Stimulated activated CD8-positive, alpha-beta memory T cell treated with anti-CD3 and anti-CD28 coated beads, Interleukin-4, amount 100 ng/mL, for 1 hour (primary cell): Measurements from ENCODE around the gene EIF4B.

Source experiments
- DNase-seq, 2 donors: peaks; one replicate each; pipeline ENCODE4 v3.0.0-alpha.2; 2020; ENCODE audit warnings: low read depth in 2 of 2, low spot score in 1 of 2

The EIF4B gene

DNA sequence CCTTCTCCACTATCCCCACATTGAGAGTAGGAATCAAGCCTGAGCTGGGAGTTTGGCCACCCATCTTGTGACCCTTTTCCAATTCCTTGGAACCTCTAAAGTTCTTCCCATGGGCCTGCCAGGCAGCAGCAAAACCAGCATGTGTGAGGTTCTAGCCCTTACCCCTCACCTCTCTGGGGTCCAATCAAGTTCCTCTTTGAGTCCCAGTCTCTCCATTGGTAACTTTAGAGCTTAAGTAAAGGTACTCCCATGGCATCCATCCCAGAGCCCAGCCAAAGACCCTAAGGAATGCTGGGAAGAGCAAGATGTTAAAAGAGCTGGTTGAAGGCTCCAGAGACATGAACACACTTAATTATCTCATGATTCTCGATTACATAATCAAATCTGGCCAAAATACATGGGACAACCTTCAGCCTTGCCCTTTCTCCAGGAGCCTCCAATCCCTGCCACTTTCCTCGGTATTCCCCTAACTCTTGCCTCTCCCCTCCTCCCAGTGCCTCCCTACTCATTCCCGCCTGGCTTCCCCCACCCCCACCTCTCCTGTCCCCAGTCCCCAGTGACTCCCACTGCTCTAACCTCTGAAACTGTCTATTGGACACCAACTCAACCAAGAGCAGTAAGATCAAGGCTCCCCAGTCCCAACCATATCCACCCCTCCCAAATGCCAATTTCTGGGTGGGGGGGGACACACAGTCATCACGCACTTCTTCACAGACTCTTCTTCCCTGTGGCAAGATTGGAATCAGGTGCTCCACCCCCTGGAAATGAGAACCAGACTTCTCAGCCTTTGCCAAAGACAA is 38.8 kb downstream of the EIF4B start:
- DNase-seq = no peak

DNA sequence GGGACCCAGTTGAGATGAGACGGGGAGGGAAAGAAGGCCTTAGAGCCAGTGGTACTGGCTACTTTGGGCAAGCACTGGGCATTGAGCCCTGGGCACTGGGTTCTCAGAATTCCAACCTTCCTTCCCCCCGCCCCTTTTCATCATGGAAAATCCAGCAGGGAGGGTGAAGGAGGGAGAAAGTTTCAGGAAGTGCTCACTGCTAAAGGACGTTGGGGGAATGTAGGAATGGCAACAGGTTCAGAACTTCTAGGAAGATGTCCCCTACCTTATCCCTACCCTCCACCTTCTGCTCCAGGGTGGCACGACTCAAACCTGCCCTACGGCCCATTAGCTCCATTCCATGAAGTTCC is 39.4 kb downstream of the EIF4B start:
- no peak for DNase-seq

DNA sequence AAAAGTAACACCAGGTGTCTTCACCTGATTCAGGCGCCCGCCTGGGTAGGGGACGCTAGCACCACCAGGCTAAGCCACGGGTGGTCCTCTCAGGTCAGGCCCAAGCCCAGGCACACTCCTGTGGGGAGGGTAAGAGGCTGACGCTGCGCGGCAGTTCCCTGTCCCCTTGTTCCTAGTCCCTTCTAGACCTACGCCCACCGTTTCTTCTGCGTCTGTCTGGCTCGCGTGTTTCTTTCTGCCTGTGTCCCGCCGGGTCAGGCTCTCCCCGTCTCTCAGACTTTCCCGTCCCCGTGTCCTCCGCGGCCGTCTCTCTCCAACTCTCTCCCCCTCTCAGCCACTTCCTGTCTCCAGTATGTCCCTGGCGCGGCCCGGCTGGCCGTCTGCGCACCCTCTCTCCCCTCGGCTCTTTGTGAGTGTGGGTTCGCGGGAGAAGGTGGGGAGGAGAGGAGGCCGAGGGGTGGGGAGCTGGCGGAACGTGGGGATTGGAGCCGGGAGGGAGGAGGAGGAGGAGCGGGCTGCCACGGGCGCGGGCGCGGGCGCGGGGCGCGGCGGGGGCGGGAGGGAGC is 40.5 kb downstream of the EIF4B start:
- peak in 1 of 2 donors; percentile 15 for DNase-seq

DNA sequence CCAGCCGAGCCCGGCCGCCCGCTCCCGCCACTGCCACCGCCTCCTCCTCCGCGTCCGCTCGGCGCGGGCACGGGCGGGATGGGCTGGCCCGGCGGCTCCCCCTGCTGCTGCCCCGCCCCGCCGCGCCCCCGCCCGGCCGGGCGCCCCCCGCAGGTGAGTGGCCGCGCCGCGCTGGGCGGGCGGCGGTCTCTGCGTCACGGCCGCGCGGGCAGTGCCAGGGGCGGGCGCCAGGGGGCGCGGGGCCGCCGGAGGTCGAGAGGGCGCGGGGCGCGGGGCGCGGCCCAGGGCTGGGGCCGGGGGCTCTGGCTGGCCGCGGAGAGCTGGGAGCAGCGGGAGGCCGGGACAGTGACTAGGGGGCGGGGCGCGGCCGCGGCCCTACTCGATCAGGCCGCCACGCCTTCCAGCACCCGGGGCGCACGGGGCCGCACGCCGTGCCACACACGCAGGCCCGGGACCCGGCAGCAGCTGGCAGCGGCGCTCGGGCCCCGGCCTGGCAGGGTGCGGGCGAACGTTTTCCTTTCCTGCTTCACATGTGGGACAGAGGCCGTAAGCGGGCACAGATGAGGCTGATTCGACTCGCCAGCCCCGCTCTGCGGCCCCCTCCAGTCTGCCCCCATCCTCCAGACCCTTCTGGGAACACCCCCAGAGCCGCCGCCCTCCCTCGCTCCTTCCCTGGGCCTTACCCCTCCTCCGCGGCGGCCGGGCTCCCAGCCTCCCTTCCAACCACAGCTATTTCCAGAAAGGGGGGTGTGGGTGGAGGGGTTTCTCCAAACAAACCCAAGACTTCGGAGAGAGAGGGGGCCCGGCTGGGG is 41.2 kb downstream of the EIF4B start:
- peak in 1 of 2 donors; percentile 49 for DNase-seq

DNA sequence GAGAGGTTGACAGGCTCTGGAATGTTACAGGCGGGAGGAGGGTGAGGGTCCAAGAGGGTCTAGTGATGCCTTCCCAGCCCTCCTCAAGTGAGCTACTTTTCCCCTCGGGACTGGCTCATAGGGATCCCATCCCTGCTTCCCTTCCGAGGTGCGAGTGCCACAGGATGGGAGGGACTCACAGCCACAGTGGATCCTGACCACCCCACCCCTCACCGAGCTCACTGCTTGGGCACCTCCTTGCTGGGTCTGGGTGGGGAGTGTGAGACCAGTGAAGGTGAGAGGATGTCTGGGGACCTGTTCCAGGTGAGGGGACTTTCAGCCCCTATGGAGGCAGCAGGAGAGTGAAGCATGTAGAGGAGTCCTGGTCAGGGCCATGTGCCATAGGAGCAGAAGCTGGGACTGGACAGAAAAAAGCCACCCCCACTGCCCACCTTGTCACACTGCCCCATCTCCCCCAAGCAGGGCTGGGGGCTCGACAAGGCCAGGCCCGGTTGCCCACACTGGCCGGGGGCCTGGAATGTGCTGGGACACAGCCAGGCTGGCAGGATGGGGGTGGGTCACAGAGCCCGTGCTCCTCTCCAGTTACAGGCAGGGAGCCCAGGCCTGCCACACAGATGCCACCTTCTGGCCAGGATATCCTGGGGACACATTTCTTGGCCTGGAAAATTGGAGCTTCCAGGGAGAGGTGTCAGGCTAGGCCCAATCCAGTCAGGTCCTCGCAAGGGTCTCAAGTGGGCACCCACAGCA is 42.0 kb downstream of the EIF4B start:
- DNase-seq = no peak

DNA sequence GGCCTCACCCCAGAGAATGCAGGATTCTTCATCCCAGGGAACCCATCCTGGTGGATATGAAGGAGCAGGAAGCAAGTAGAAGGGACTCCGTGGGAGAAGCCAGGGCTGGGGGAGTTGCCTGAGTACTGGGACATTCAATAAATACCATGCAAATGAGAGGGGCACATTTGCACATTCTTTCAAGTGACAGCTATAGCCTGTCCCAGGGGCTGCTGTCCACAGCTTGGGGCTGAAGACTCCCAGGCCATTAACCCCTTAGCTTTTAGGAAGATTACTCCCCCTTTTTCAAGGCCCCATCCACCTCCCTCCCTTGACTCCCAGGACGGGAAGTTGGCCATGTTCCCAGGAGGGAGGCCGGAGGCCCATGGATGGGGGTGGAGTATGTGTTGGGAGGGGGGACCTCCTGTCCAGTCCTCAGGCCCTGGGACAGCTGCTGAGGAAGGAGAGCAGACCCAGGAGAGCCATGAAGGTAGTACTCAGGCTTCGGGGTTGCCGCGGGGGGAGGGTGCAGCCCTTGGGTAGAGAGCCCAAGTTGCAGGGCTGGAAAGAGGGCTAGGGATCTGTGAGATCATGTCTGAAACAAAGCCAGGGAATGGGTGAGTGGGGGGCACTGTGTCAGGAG is 42.6 kb downstream of the EIF4B start:
- no peak for DNase-seq

DNA sequence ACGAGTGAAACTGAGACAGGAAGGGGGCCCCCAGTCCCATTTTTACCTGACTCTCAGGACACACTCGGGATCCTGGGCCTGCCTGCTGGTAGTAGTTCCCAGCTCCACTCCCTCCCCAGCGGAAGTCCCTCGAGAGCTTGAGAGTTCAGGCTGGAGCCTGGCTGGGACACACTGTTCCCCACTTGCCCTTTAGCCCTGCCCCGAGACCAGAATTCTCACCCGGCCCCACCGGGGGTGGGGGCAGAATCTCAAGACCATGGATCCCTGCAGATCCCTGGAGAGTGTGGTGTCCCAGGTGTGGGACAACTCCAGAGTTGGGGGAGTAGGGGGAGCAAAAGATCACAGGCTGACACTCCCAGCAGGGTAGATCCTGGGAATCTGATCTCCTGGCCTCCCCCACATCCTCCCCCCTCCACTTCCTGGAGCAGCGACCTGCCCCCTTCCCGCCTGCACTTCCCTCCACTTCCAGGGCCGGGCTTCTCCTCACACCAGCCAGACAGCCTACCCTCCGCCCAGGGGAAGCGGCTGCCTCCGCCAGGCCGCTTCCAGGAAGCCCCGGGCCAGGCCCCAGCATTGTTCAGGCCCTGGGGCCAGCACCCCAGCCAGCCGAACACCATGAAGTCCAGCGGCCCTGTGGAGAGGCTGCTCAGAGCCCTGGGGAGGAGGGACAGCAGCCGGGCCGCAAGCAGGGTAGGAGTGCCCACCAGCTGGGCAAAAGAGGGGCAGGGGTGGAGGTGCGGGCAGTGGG is 43.5 kb downstream of the EIF4B start, which contains the start of gene TNS2:
Gene TNS2, plus strand, starts transcription at position 495 of the 748 bp plus-strand sequence. Its CDS starts 121 bp downstream, at position 616.
- DNase-seq = no peak

DNA sequence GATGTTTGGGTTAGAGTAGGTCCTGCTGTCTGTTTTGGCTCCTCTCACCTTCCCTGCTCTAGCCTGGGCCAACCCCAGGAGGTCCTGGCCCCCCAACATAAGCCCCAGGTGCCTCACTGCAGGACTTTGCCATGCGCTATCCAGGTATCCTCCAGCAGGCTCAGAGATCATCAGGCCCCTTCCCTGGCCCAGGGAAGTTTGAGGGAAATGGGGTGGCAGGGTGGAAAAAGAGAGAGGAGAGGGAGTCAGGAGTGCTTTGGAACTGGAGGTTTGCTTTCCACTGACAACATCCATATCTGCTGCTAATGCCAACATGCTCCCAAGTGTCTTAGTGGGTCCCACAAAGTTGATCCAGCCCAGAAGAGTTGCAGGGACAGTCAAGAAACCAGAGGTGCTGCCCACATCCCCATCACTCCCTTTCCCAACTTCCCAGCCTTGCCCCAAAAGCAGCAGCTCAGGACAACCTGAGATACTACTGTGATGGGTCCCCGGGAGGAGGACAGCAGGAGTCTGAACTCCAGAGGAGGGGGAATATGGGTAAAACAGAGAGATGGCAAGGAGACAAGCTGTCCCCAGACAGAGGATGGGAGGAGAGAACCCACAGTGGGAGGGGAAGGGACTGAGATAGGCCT is 44.3 kb downstream of the EIF4B start:
- no peak for DNase-seq

DNA sequence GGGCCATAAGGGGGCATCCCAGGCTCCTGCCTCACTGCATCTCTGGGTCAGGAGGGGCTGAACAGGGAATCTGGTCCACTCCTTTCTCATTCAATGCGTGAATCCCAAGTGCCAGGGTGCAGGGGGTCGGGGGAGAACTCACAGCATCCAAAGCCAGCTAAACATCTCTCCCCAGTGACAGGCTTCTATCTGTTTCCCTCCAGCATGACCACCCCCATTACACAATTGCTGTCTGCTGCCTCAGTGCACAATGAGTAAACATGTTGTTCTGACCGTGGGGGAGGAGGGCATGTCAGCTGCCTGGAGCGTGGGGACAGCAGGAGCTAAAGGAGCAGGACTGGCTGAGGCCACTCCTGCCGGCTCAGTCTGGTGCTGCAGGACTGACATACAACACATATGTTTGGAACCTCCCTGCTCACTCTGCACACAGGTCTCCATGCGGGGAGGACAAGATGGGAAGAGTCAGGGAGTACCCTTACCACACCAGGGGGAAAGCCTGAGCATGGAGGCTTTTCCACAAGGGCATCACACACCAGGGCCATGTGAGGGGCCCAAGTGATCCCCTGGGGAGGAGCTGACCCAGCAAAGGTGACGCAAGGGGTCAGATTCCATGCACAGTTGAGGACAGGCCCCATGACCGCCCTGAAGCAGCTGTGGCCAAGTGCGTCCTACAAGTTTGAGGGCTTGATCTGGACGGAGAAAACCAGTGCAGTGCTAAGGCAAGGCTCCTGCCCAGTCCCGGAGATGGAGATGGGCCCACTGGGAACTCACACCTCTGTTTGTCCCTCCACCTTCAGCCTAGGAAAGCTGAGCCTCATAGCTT is 45.0 kb downstream of the EIF4B start:
- no peak for DNase-seq

DNA sequence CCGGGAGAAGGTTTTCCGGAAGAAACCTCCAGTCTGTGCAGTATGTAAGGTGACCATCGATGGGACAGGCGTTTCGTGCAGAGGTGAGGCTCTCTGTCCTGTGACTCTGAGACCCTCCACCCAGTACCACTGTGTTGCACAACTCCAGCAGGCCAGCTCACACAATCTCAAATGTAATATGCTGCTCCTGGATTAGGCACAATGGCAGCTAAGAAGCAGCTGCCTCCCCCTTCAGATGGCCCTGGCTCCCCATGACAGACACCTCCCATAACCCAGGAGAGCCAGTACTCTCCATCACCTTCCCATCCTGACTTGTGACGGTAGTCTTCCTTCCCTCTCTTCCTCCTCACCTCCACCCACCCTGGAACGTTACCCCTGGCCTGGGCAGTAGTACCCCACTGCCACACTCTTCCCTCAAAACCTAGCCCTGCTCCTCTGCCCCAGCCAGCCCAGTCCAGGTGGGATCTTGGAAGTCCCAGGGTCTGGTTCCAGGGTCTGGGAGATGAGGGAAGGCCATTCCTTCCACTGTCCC is 45.7 kb downstream of the EIF4B start:
- no peak for DNase-seq

DNA sequence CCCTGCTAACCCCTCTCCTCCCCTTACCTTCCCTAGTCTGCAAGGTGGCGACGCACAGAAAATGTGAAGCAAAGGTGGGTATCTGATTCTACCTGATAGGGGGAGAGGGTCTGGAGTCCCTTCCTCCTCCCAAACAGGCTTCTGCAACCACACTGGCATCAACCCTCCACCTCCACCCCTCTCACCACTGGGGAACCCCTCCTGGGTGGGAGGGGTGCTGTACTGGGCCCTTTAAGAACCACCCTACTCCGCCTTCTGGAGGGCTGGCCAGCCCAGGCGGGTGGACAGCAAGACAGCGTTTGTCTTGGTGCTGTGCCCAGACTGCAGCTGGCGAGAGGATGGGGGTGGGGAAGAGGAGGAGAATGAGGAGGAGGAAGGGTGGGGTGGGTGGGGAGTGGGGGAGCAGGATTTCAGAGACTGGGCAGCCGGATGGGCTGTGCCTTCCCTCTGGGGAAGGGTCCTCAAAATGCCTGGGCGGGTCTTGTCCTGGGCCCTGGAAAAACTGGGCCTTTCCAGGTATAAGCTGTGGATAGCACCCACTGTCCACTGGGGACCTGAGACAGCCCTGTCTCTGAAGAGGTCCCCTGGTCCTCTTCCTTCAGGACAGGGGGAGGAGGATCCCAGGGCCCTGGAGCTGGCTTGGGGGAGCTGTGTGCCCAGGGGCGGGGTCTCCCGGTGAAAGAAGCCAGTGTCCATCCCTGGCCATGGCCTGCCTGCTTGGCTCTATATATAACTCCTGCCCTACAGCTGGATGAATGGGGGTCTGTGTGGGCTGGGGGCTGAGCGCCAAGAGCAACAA is 46.4 kb downstream of the EIF4B start:
- DNase-seq = no peak

DNA sequence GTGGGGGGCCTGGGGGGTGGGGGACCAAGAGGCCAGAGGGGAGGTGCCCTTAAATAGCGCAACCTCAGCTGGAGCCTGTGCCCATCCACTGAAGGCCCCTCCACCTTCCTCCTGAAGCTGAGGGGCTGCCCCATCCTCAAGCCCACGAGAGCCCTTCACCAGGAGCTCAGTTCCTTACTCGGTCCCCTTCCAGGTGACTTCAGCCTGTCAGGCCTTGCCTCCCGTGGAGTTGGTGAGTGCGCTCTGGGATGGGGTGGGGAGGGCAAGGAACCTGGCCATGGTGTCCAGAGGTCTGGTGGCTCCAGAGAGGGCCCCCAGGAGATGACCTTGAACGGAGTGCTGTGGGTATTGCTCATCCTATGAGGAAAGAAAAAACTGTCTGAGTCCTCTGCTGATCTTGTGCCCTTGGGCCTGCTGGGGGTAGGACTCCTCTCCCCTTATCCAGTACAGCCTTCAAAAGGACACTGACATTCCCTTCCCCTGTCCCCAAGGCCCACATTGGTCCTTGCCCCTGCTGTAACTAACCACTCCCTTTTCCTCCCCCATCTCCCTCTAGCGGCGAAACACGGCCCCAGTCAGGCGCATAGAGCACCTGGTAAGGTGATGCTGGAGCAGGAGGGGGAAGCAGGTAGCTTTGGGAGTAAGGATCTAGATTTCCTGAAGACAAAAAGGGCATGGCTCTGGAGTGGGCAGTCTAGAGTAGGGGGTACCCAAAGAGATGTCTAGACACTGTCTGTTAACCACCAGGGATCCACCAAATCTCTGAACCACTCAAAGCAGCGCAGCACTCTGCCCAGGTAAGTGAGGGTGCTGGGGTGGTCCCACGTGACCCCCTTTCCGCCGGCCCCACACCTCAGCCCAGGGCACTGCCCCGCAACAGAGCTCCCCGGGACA is 47.2 kb downstream of the EIF4B start:
- peak in 1 of 2 donors; percentile 23 for DNase-seq

DNA sequence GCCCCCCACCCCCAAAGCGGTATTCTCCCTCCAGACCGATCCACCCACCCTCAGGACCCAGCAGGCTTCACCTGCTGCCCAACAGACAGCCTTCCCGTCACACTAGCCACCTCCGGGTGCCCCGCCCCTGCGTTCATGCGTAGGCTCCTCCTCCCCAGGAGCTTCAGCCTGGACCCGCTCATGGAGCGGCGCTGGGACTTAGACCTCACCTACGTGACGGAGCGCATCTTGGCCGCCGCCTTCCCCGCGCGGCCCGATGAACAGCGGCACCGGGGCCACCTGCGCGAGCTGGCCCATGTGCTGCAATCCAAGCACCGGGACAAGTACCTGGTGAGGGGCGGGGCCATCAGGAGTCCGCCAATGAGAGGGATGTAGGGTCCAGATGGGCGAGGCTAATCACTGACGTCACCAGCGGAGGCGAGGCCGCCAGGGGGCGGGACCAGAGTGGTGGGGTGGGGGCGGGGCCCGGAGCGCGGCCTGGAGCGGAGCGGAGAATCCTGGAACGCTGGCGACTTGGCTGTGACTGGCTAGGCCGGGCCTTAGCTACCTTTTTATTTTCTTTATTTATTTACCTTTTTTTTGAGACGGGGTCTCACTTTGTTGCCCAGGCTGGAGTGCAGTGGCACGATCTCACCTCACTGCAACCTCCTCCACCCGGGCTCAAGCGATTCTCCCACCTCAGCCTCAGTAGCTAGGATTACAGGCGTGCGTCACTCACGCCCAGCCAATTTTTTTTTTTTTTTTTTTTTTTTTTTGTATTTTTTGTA is 48.0 kb downstream of the EIF4B start:
- peak; percentile 82 to 85 for DNase-seq

DNA sequence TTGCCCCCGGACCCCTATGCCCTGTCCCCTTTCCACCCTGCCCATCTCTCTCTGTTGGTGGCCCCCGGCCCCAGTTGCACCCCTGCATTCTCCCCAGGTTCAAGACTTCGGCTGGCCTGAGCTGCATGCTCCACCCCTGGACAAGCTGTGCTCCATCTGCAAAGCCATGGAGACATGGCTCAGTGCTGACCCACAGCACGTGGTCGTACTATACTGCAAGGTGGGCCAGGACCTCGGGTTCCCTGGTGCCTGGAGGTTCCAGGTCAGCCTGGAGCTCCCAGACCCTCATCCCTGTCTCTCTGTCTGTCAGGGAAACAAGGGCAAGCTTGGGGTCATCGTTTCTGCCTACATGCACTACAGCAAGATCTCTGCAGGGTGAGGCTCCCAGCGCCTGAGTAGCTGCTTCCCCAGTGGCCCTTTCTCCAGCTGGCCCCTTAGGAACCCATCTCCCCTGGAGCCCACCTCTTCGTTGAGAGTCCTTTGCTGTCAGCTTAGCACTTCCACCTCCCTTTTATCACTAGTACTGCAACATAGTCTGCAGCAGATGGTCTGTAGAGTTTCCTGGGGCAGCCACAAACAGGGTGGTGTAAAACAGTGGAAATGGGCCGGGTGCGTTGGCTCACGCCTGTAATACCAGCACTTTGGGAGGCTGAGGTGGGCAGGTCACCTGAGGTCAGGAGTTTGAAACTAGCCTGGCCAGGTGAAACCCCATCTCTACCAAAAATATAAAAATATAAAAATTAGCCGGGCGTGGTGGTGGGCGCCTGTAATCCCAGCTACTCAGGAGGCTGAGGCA is 49.4 kb downstream of the EIF4B start:
- no peak for DNase-seq

DNA sequence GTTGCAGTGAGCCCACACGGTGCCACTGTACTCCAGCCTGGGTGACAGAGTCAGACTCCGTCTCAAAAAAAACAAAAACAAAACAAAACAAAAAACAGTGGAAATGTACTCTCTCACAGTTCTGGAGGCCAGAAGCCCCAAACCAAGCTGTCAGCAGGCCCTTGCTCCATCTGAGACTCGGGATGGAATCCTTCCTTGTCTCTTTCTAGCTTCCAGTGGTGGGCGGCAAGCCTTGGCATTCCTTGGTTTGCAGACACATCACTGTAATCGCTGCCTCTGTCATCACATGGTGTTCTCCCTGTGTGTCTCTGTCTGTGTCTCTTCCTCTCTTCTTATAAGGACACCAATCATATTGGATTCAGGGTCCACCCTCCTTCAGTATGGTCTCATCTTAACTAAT is 50.0 kb downstream of the EIF4B start:
- DNase-seq = no peak
